Lung (tissue), 12 donors: ENCODE measurements around the gene ZSCAN20. TPM values are rescaled to one million over a fixed set of nuclear protein-coding genes. Genes with fewer than 3 reads are reported as not detected.

Experiments
- ATAC-seq: fragments of 200-7000 bp; cut with Tn5 transposase; one replicate; pipeline ENCODE4 v1.9.1; 2020; ENCODE audit warnings: moderate number of reproducible peaks; ENCODE audit not compliant: insufficient read depth, low FRiP score
- DNase-seq, 3 donors: peaks; one replicate each; pipeline ENCODE4 v3.0.0-alpha.2; 2013 to 2017
- H3K27ac ChIP-seq, 2 donors: one replicate each; pipeline ENCODE4 v1.5.1; 2013; ENCODE audit warnings: mild to moderate bottlenecking in 2 of 2, moderate library complexity in 2 of 2, control low read depth in 1 of 2, inconsistent platforms in 1 of 2, low read depth in 1 of 2, low read length in 1 of 2
- H3K27me3 ChIP-seq, 3 donors: one replicate each; pipeline ENCODE4 v1.5.1; 2013; ENCODE audit warnings: low read length in 2 of 3; ENCODE audit not compliant: control insufficient read depth in 3 of 3, insufficient read depth in 3 of 3
- H3K36me3 ChIP-seq, 4 donors: one replicate each; pipeline ENCODE4 v1.5.1; 2013; ENCODE audit warnings: low read length in 4 of 4, mild to moderate bottlenecking in 1 of 4, moderate library complexity in 1 of 4; ENCODE audit not compliant: control insufficient read depth in 4 of 4, insufficient read depth in 4 of 4
- H3K4me1 ChIP-seq, 5 donors: one replicate each; pipeline ENCODE4 v1.5.1; 2013; ENCODE audit warnings: low read length in 5 of 5, mild to moderate bottlenecking in 2 of 5, moderate library complexity in 1 of 5; ENCODE audit not compliant: control insufficient read depth in 5 of 5, insufficient read depth in 5 of 5
- H3K4me3 ChIP-seq: one replicate; pipeline ENCODE4 v1.5.1; 2013; ENCODE audit warnings: mild to moderate bottlenecking, control low read depth, moderate library complexity
- H3K9ac ChIP-seq, 2 donors: one replicate each; pipeline ENCODE4 v1.5.1; 2013; ENCODE audit warnings: low read length in 2 of 2, control low read depth in 1 of 2; ENCODE audit not compliant: insufficient read depth in 1 of 2
- H3K9me3 ChIP-seq, 4 donors: one replicate each; pipeline ENCODE4 v1.5.1; 2013; ENCODE audit warnings: low read length in 3 of 4, mild to moderate bottlenecking in 1 of 4, moderate library complexity in 1 of 4; ENCODE audit not compliant: control insufficient read depth in 4 of 4, insufficient read depth in 3 of 4
- WGBS, 2 donors: extraction: QIAGEN DNeasy Blood & Tissue Kit; methylation state at CpG; one replicate each; pipeline ENCODE4 v1.1.7; 2013; 5-methylcytosine and 5-hydroxymethylcytosine counted together
- polyA plus RNA-seq, 2 donors: library from polyadenylated mRNA; stranded (reverse); fragments of 200-250 nt; gene quantifications; one replicate each; pipeline ENCODE4 v1.2.1, GENCODE V29; 2013
- total RNA-seq, 2 donors: library from RNA; depleted of rRNA in 1 of 2; stranded (reverse); fragments of >200 nt in 1 of 2; gene quantifications; one replicate each; pipeline ENCODE4 v1.2.1, GENCODE V29; 2014 to 2021
- TF ChIP-seq, protein P1 (sequence below): IDR thresholded peaks from 2 replicates; pipeline ENCODE4 v1.5.1; 2012; ENCODE audit warnings: mild to moderate bottlenecking; ENCODE audit errors: control extremely low read depth, extremely low read depth
- donor health status: control.
- donor health status: control.
- donor health status: Bipolar disorder and iron deficiency.
- donor health status: healthy.
- donor health status: DM: yes; HTN: yes; CAD: no.

The ZSCAN20 gene
- total and polyA plus RNA-seq, 4 donors: 0.67 to 5.7 (median 3.2) TPM

DNA sequence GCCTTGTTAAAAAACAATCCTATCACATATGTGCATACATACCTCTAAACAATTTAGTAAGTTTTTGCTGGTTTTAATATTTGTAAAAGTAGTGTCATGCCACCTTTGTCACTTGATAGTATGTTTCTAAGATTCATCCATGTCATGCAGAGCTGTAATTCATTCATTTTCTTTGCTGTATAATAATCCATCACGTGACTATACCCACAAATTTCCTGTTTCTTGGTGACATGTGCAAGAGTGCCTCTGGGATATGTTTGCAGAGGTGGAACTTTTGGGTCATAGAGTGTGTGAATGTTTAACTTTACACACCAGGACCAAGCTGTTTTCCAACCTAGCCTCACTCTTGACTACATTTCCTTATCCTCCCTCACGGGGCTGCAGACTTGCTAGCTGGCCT, 62.9 kb downstream of the ZSCAN20 start:
- peaks cover 0 to 5% (median 0%) of the 10 kb centered on the region in 3 donors for H3K27me3 ChIP-seq
- DNase-seq (no peak), ATAC-seq (no peak)
- TF ChIP-seq, protein P1, sequence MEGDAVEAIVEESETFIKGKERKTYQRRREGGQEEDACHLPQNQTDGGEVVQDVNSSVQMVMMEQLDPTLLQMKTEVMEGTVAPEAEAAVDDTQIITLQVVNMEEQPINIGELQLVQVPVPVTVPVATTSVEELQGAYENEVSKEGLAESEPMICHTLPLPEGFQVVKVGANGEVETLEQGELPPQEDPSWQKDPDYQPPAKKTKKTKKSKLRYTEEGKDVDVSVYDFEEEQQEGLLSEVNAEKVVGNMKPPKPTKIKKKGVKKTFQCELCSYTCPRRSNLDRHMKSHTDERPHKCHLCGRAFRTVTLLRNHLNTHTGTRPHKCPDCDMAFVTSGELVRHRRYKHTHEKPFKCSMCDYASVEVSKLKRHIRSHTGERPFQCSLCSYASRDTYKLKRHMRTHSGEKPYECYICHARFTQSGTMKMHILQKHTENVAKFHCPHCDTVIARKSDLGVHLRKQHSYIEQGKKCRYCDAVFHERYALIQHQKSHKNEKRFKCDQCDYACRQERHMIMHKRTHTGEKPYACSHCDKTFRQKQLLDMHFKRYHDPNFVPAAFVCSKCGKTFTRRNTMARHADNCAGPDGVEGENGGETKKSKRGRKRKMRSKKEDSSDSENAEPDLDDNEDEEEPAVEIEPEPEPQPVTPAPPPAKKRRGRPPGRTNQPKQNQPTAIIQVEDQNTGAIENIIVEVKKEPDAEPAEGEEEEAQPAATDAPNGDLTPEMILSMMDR: no peak
- no peak overlapping the region for H3K9ac ChIP-seq
- no peak overlapping the region for H3K4me3 ChIP-seq
- H3K27ac ChIP-seq: no peak overlapping the region
- no peaks in the 10 kb centered on the region for H3K36me3 ChIP-seq
- 66 to 78% methylated on average over 2 of the region's 2 CpGs for WGBS, 2 donors
- no peaks in the 10 kb centered on the region for H3K4me1 ChIP-seq
- H3K9me3 ChIP-seq: no peaks in the 10 kb centered on the region

DNA sequence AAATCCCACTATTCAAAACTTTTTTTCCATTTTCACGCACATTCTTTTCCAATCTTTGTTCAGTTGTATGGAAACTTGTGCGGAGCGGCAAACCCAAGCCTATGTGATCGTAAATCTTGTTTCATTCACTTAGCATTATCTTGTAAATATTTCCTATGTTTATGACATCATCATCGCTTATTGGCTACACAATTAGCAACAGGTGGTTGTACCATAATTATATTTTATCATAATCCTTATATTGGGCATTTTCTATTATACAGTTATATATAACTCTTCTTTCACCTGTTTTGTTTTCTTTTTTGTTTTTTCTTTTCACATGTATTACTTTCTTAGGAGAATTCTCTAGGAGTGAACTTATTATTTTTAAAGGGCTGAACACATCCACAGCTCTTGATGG, 65.4 kb downstream of the ZSCAN20 start:
- peaks cover 0 to 2% (median 0%) of the 10 kb centered on the region in 4 donors for H3K9me3 ChIP-seq
- ATAC-seq (no peak), DNase-seq (no peak)
- H3K4me1 ChIP-seq: no peaks in the 10 kb centered on the region
- TF ChIP-seq, protein P1: no peak
- no peak overlapping the region for H3K9ac ChIP-seq
- H3K36me3 ChIP-seq: no peaks in the 10 kb centered on the region
- H3K27me3 ChIP-seq: peaks cover 0 to 5% (median 0%) of the 10 kb centered on the region in 3 donors
- WGBS, 2 donors: 96 to 97% methylated on average over 5 of the region's 5 CpGs
- H3K27ac ChIP-seq: no peak overlapping the region
- no peak overlapping the region for H3K4me3 ChIP-seq

DNA sequence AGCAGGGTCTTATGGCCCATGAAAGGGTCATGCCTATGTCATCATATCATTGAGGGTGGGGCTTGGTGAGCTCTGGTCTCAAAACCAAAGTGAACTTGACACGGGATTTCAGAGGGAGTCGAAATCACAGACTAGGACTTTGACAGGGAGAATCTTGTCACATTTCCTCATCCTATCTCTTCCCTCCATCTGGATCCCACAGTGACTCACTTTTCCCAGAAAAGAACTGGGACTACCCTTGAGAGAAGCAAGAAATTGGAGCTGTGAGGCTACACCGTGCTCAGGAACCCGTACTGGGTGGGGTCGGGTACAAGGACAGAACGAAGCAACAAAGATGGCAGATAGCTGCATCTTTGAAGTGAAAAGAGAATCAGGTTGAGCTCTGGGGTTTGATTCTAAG, 69.5 kb downstream of the ZSCAN20 start:
- 93 to 95% methylated on average over 6 of the region's 6 CpGs for WGBS, 2 donors
- no peaks in the 10 kb centered on the region for H3K36me3 ChIP-seq
- H3K27me3 ChIP-seq: peaks cover 0 to 3% (median 0%) of the 10 kb centered on the region in 3 donors
- H3K9me3 ChIP-seq: peaks cover 0 to 2% (median 0%) of the 10 kb centered on the region in 4 donors
- no peak overlapping the region for H3K27ac ChIP-seq
- H3K4me1 ChIP-seq: no peaks in the 10 kb centered on the region
- H3K9ac ChIP-seq: no peak overlapping the region
- H3K4me3 ChIP-seq: no peak overlapping the region
- no peak for DNase-seq
- TF ChIP-seq, protein P1: no peak
- no peak for ATAC-seq

Other genes starting within 250 kb of the ZSCAN20 start
- gene ZNF362, start 216.2 kb upstream of the ZSCAN20 start, total RNA-seq: 10 to 100 TPM; 17.0 to 35.0 TPM
- gene ZNF362, start 216.2 kb upstream of the ZSCAN20 start, polyA plus RNA-seq: 10 to 100 TPM; 10.2 to 16.1 TPM
- gene A3GALT2, start 151.5 kb upstream of the ZSCAN20 start, total RNA-seq: under 1 TPM in 1 of 2 donors, not detected in 1; 0.28 TPM
- under 1 TPM in 1 of 2 donors, not detected in 1; 0.07 TPM for gene A3GALT2, start 151.5 kb upstream of the ZSCAN20 start, polyA plus RNA-seq
- gene PHC2, start 41.5 kb upstream of the ZSCAN20 start, total RNA-seq: 100 to 1,000 TPM in 1 of 2 donors, 10 to 100 TPM in 1; 79.9 to 141 TPM
- gene PHC2, start 41.5 kb upstream of the ZSCAN20 start, polyA plus RNA-seq: 100 to 1,000 TPM; 102 to 311 TPM